Daoy (cell line): Measurements from ENCODE around the gene SLC4A4. TPM values are rescaled to one million over a fixed set of nuclear protein-coding genes. Genes with fewer than 3 reads are reported as not detected.
A peak's percentile ranks its signal among the peaks of the same experiment; 100 is the strongest.

Experiments
- DNase-seq: peaks from one replicate; pipeline ENCODE4 v3.0.0-alpha.2; 2015; ENCODE audit warnings: low read depth
- total RNA-seq: library from RNA; depleted of rRNA; stranded (reverse); fragments of >200 nt; shearing (Covaris generic); gene quantifications from 2 replicates; pipeline ENCODE4 v1.2.3, GENCODE V29; 2014; rRNA removed

The SLC4A4 gene
- total RNA-seq = 1.2 and 2.6 TPM in 2 replicates

GRCh38 chr4:71338846-71339593, at the start of gene SLC4A4:
Gene SLC4A4 (plus strand): TSS chr4:71339020.
- peak; percentile 39 for DNase-seq

DNA sequence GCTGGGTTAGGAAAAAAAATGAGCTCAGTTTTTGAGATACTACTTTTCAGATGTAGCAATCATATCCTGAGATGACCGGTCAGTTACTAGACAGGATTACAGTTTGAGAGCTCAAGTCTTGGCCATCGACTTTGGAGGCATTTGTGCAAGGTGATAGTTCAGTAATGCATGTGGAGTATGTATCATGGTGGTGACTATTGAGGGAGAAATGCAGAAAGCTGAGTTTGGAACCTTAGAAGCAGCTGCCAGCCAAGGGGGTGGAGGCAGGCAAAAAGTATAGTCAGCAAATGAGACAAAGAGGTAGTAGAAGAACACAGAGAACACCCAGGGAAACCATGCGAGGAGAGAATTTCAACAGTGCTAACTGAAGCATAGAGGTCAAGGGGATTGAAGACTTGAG, 48.7 kb upstream of the SLC4A4 start:
- no peak for DNase-seq

- DNase-seq = no peak
Measured at GRCh38 chr4:71290476-71290875, 48.3 kb upstream of the SLC4A4 start.

DNA sequence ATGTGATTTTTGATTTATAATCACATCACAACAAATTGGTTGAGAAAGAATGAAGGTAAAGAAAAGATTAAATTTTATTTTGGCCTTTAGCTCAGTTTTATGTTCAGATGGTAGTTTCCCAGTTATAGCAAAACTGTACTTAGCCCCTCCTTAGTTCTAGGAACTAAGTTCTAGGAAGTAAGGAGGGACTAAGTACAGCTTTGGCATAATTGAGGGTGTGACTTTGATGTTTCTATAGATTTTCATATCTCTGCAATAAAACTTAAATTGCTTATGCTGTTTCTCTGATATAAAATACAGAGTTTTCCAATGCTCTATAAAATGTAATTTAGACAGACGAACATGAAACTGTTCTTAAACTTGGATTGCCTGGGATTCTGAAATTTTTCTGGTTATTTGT, 46.6 kb upstream of the SLC4A4 start:
- DNase-seq = no peak

GRCh38 chr4:71293705-71294104, 45.1 kb upstream of the SLC4A4 start:
- DNase-seq = peak; percentile 54

DNA sequence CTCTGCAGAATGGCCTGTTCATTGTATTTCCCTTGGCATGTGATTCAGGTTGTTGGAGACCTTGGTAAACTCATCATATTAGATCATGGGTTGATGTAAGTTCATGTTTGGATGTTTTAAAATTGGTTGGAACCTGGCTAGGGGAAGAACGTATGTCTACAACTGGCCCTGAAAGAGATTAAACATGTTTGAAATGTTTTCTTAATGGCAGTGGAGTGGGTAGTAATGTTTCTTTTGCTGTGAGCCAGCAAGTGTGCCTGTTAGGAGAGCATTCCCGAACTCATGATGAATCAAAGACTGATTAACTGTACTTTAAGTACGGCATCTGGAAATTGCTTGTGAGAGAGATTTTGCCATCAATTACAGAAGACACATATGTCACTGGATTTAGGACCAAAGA, 44.5 kb upstream of the SLC4A4 start:
- peak; percentile 3 for DNase-seq

- DNase-seq = no peak
Measured at GRCh38 chr4:71296945-71297344, 41.9 kb upstream of the SLC4A4 start.

GRCh38 chr4:71300362-71300761, 38.5 kb upstream of the SLC4A4 start:
- no peak for DNase-seq

- no peak for DNase-seq
Measured at GRCh38 chr4:71300964-71301363, 37.9 kb upstream of the SLC4A4 start.

- no peak for DNase-seq
Measured at GRCh38 chr4:71303287-71303686, 35.5 kb upstream of the SLC4A4 start.

DNA sequence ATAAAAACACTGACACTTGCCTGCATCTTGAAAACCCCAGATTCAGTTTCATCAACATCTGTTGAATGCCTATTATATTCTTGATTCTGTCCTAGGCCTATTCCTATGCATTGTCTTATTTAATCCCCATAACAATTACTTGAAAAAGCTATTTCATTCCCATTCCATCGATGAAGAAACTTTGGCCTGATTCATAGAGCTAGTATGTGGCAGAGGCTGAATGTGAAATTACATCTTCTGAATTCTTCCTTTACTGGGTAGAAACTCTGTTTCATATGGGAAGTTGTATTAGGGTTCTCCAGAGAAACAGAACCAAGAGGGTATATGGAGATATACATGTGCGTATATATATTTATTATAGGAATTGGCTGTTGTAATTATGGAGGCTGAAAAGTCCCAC, 35.0 kb upstream of the SLC4A4 start:
- no peak for DNase-seq

DNA sequence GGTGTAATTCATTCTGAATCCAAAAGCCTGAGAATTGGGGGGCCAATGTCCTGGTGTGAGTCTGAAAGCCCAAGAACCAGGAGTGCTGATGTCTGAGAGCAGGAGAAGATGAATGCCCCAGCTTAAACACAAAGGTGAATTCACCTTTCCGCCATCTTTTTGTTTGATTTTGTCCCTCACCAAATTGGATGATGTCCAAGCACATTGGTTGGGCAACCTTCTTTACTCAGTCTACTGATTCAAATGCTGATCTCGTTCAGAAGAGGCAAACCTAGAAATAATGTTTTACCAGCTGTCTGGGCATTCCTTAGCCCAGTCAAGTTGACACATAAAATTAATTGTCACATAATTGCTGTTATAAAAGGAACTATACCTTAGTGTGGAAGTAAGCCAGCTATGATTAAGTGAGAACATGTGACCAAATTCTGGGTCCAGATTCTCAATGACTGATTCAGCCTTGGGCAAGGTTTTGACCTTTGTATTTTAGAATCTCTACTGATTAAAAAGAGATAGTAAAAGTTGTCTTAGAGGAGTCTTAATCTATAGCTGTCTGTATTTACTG, 34.5 kb upstream of the SLC4A4 start:
- no peak for DNase-seq

DNA sequence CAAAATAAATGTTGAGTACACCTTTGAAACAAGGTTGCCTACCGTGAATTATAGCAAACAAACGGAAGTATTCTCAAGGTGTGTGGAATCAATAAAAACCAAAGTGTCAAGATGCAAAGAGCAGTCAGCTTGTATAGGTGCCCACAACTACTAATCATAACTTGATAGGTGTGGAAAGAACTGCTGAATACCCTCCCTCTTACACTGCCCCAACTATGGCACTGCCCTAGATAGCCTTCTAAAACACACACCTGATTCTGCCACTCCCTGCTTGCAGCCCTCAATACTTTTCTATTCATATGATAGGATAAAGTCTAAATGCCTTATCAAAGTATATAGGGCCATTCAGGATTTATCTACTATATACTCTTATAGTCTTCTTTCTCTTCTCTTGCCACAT, 31.1 kb upstream of the SLC4A4 start:
- no peak for DNase-seq

- DNase-seq = no peak
Measured at GRCh38 chr4:71322425-71322824, 16.4 kb upstream of the SLC4A4 start.

DNA sequence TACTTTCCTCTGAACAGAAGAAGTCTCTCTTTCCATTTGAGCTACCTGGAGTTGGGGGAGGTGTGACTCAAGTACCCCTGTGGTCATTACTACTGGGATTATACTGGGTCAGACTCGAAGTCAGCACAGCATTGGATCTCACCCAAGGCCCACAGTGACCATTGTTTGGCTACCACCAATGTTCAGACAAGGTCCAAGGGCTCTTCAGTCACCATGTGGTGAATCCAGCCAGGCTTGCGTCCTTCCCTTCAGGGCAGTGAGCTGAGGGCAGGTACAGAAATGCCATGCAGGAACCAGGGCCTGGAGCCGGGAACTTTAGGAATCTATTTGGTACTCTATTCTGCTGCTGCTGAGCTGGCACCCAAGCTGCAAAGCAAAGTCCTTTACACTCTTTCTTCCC, 5.5 kb upstream of the SLC4A4 start:
- DNase-seq = no peak

- no peak for DNase-seq
Measured at GRCh38 chr4:71333960-71334359, 4.9 kb upstream of the SLC4A4 start.

GRCh38 chr4:71334465-71334882, 4.3 kb upstream of the SLC4A4 start:
- DNase-seq = peak; percentile 4

GRCh38 chr4:71343670-71344466, 5.0 kb downstream of the SLC4A4 start:
- DNase-seq = no peak

DNA sequence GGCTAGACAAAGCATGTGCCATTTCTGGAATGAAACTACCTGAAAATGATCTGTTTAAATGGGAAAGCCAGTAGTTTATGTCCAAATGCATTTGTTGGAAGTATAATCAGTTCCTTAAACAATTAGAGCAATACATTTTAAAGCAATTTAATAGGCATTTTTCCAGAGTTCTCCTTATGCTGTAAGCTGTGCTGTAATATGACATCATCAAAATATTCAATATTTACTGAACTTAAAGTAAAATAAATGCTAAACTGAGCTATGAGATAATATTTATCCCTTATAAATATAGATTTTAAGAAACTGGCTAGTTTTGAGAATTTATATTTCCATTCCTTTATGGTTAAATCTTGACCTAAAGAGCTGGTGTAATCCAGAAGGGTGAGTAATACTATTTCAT, 7.9 kb downstream of the SLC4A4 start:
- DNase-seq = no peak

- no peak for DNase-seq
Measured at GRCh38 chr4:71348586-71348985, 9.8 kb downstream of the SLC4A4 start.

GRCh38 chr4:71355045-71355444, 16.2 kb downstream of the SLC4A4 start:
- DNase-seq = no peak

GRCh38 chr4:71355971-71356370, 17.2 kb downstream of the SLC4A4 start:
- no peak for DNase-seq
